Measurements from ENCODE around the gene VTN.

The VTN gene

DNA sequence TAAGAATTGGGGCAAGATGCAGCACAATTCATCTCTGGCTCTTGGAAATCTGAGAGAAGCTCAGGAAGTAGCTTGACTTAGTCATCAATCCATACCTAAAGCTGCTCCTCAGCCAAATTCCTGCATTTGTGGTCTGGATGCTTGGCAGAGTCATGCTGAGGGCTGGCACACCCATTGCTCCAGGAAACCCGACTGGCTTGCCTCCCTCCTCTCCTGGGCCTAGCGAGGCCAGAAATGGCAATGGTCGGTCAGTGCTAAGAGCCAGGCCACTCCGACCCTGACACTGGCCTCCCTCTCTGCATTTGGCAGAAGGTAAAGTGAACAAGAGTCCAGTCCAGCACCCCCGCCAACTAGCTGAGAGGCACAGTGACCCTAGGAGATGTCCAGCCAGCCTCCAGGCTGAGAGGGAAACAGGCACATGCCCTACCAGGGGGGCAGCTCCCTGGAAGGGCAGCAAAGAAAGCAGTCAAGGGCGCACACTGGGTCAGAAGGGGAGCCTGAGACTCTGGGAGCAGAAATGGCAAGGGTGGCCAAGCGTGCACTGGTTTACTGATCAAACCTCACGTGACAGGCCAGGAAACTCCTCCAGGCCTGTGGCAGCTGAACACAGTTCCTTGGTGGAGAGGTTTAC lies 22.7 kb downstream of the VTN start:
- Histone ChIP-seq H3K27ac (peak overlapping the region in 11 of 21 experiments; percentile 0 to 63 (median 46)), H3K4me3 (no peak overlapping the region)

DNA sequence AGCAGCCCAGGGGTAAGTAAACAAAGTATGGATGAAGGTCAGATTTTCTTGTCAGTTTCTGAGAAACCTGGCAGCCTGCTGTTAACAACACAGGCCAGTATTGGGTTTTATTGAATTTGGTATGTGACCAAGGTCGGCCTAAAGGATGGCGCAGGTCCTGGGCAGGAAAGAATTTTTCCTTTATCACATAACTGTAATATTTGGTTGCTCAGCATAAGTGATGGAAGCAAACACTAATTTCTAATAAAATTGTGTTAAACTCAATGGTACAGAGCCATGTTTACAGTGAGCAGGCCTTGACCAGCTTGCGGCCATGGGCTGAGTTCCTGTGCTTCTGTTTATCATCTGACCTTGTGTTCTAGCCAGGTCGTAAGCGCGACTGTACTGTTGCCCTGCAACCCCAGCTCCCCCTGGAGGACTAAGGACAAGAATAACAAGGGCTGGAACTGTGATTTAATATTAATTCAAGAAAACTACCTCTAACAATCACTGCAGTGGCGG lies 23.3 kb downstream of the VTN start:
- Histone ChIP-seq H3K4me3 (no peak overlapping the region), H3K27ac (peak overlapping the region in 5 of 21 experiments; percentile 8 to 61 (median 36))

DNA sequence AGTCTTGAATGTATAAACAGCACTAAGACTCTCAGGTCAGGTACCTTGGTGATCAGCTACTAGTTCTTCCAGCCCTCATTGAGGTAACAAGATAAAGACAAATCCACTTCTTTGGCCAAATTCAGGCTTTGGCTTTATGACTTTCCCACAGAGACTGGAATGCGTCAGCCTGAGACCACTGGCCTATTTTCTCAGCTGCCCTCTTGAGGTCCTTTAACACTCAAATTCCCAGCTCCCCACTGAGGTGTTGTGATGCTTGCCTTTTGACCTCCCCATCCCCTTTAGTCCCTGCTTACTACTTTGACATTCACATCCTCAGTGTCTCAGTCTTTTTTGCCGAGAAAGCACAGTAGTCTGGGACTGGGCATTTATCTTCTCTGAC lies 23.9 kb downstream of the VTN start:
- Histone ChIP-seq H3K27ac (peak overlapping the region in 5 of 21 experiments; percentile 5 to 61 (median 35)), H3K4me3 (no peak overlapping the region)

DNA sequence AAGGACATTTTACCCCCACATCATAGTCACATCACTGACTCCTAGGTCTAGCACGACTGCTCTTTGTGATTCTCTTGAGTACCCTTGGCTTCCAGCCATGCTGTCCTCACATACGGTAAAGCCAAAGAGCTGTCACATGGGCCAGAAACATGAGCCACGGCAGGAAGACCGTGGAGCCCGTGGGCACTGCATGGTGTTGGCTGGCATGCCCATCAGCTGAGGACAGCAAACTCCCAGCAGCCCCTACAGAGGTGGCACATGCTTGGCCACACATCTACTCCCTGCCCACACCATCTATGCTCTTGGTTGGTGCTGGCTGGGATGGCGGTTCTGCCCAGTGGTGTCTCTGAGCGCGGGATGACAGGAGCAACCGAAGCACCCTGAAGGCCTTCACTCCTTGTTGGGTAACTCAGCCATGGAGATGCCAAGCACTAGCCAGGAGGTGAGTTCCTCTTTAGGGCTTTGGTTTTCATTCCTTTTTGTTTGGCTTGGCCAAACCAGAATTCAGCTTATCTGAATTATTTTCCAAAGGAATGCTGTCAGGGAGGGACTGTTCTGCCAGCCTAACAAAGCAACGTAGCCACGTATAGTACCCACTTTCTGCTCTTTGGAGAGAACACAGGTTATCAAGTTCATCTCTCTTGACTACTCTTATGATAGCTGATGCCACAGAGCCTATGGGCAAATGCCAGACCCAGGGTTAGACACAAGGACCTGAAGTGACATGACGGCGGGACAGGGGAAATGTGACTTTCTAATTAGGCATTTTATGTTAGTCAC lies 24.5 kb downstream of the VTN start:
- Histone ChIP-seq H3K27ac (peak overlapping the region in 7 of 21 experiments; percentile 5 to 61 (median 32)), H3K4me3 (no peak overlapping the region)

DNA sequence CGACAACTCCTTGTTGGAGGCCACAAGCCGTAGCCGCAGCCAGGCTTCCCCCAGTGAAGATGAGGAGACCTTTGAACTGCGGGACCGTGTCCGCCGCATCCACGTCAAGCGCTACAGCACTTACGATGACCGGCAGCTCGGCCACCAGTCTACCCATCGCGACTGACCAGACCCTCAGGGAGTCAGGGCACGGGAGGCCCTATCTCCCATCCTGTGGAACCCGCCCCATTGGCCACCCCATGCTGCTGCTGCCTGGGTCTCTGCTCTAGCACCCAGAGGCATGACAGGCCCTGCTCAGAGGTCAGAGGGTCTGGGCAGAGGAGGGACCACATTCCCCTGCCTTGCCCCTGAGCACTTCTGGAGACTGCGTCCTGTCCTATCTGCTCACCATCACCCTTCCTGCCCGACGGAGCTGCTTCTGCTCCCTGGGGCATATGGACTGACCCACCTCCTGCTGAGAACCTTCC lies 25.6 kb downstream of the VTN start:
- Histone ChIP-seq H3K27ac (no peak overlapping the region), H3K4me3 (no peak overlapping the region)

DNA sequence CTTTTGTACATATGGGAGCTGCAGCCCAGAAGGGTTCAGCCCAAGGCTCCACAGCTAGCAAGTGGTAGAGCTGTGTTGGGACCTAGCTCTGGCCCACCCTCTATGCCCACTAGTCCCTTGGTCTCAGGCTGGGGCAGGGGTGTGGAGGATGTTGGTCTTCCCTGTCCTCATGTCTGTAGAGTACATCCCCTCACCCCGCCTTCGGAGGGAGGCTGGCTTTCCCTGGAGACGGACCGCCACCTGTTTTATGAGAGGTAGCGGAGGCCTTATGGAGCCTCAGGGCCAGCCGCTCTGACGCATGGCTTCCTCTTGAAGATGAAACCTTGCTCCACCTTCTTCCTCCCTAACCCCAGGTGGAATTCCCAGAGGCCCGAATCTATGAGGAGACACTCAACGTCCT lies 26.1 kb downstream of the VTN start:
- H3K27ac ChIP-seq = no peak overlapping the region
- H3K4me3 ChIP-seq = no peak overlapping the region

DNA sequence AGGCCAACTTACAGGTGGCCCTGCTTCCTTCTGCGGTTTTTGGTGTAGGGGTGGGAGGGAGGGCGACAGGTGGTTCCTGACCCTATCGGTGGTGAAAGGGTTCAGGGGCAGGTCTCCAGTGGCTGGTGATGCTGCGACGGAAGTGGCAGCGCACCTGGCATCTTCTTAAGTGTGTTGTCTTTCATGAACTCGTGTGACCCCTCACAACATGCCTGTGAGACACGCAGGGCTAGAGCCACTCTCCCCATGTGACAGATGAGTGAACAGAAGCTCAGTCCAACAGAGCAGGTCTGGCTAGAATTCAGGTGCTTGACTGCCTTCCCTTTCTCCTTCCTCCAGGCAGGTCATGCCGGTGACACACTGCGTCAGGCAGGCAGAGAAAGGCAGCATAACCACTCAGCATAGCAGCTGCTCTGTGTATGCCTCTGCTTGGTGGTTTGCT lies 26.6 kb downstream of the VTN start:
- H3K27ac ChIP-seq = peak overlapping the region in 1 of 21 experiments; percentile 25
- H3K4me3 ChIP-seq = no peak overlapping the region

DNA sequence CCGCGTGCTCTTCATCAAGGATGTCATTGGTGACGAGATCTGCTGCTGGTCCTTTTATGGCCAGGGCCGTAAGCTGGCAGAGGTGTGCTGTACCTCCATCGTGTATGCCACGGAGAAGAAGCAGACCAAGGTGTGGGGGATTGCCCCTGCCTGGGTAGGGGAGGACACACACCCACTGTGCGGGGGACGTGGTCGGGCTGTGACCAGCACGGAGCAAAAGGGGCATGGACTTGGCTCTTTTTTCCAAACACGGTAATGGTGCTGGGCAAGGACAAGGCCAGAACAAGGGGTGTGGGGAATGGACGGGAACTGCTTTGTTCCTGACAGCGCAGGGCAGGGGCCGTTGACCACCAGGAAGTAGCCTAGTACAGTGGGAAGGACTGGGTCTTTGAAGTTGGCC lies 27.8 kb downstream of the VTN start:
- H3K27ac ChIP-seq = peak overlapping the region in 1 of 21 experiments; percentile 32

DNA sequence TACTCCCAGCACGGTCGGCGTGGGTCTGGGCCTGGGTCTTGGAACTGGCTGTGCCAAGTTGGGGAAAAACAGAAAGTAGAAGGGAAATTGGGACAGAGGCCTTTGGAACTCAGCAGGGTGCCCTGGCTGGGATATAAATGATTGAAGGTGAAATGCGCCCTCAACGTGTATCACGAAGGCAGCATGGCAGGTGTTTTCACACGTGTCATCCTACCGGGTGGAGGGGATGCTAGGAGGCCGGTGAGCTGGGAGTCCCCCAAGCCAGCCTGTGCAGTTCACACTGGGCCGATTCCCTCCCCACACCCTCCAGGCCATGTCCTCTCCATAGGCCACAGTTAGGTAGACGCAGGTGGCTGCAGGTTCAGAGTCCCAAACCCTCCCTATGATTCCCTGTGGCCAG lies 28.6 kb downstream of the VTN start:
- Histone ChIP-seq H3K27ac (peak overlapping the region in 1 of 21 experiments; percentile 17), H3K4me3 (no peak overlapping the region)

More for the DNA sequence above, 27.8 kb downstream of the VTN start:
- no peak overlapping the region for H3K4me3 ChIP-seq

DNA sequence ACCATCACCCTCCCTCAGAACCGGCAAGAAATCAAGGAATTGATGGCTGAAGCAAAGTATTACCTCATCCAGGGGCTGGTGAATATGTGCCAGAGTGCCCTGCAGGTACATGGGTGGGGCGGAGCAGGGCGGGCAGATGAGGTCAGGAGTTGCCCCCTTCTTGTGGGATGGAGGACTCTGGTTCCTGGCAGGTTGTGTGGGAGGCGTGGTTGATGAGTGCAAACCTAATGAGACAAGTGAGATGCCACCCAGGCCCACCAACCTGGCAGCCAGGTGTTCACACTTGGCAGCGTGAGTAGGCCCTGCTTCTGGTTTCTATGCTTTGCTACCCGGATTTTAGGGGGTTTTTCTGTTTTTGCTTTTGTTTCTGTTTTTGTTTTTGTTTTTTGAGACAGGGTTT lies 29.7 kb downstream of the VTN start:
- H3K27ac ChIP-seq = peak overlapping the region in 3 of 21 experiments; percentile 60 to 98 (median 97)
- no peak overlapping the region for H3K4me3 ChIP-seq

DNA sequence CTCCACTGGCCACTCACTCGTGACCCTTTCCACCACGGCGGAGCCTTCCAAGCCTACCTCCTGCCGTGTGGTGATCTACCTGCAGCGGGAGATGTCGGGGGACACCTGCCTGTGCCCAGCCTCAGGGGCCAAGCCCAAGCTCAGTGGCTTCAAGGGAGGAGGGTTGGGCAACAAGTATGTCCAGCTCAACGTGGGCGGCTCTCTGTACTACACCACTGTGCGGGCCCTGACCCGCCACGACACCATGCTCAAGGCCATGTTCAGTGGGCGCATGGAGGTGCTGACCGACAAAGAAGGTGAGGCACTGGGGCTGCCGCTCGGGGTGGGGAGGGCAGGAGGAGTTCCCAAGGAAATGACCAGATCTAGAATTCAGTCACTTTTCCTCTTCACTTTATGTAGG lies 30.7 kb downstream of the VTN start:
- peak overlapping the region in 8 of 21 experiments; percentile 12 to 98 (median 36) for H3K27ac ChIP-seq
- H3K4me3 ChIP-seq = no peak overlapping the region

DNA sequence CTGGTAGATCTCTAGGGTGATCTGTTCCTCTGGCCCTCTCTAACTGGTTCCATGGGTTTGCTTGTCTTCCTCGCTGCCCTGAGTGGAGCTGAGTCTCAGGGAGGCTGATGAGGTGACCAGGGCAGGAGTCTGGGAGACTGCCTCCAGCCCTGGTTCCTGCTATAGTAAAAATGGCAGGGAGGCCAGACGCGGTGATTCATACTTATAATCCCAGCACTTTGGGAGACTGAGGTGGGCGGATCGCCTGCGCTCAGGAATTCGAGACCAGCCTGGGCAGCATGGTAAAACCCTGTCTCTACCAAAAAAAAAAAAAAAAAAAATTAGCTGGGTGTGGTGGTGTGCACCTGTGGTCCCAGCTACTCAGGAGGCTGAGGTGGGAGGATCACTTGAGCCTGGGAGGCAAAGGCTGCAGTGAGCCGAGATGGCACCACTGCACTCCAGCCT lies 31.3 kb downstream of the VTN start:
- Histone ChIP-seq H3K4me3 (peak overlapping the region in 1 of 7 experiments; percentile 6), H3K27ac (peak overlapping the region in 15 of 21 experiments; percentile 2 to 99 (median 53))

DNA sequence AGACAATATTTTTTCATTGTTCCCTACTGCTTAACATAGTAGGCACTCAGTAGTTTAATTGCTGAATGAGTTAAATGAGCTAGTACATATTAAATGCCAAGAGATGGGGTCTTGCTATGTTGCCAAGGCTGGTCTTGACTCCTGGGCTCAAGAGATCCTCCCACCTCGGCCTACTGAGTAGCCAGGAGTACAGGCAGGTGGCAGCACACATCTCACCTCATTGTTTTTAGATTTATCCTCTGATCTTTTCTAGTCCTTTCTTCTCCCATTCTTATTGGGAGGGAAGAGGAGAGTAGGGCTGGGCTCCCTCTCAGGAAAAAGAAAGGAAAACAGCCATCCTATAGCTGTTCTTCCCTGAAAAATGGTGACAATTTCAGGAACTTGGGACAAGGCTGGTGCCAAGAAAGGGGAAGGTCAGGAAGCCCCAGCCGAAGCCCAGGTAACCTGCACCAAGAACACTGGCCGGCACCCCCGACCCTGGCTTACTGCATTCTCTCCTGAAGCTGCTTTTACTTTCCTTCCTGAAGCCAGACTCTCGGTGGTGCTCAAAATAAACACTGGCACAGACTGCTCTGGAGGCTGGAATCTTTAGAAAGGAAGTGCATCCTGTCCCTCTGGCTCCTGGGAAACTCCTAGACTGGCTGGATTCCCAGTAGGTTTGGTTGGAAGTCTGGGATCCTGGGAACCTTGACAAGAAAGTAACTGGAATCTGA lies 31.9 kb downstream of the VTN start:
- Histone ChIP-seq H3K27ac (peak overlapping the region in 17 of 21 experiments; percentile 2 to 99 (median 58)), H3K4me3 (peak overlapping the region in 1 of 7 experiments; percentile 6)

DNA sequence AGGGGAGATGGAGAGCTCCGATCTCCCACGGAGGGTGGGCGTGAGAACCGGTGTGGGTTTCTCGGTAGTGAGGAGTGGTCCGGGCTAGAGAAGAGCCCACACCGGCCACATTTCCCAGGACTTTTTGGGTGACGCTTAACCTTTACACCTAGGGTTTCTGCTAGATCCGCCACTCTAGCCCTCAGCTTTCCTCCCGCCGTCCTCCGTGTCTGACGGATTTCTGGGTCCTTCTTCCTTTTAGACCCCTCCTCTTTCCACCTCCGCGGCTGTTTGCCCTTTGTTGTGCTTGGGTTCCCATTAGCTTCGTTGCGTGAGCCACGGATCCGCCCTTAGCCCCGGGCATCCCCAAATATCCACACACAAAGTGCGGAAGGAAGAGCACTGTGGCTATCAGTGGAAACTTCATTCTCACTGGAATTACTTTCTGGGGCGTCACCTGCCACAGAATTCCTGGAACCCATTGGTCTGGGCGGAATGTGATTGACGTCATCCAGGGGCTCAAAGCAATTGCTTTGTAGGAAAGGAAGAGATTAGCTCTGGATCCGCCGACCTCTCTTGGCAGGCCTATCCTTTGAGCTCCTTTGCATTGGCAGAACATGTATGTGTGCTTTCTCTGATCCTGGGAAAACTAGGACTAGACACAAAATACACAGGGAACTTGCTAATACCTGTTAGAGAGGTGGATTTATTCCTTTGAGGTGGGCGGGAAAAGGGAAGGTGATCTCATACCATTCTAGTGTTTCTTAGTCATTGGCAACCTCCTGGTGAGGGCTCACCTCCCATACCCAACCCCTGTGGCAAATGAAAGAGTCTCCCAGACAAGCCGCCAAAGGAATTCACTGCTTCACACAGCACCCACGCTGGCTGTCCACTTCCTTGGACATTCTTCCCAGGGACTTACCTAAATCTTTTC lies 33.9 kb downstream of the VTN start:
- Histone ChIP-seq H3K27ac (peak overlapping the region; percentile 83 to 99 (median 98)), H3K4me3 (peak overlapping the region; percentile 79 to 99 (median 93))

DNA sequence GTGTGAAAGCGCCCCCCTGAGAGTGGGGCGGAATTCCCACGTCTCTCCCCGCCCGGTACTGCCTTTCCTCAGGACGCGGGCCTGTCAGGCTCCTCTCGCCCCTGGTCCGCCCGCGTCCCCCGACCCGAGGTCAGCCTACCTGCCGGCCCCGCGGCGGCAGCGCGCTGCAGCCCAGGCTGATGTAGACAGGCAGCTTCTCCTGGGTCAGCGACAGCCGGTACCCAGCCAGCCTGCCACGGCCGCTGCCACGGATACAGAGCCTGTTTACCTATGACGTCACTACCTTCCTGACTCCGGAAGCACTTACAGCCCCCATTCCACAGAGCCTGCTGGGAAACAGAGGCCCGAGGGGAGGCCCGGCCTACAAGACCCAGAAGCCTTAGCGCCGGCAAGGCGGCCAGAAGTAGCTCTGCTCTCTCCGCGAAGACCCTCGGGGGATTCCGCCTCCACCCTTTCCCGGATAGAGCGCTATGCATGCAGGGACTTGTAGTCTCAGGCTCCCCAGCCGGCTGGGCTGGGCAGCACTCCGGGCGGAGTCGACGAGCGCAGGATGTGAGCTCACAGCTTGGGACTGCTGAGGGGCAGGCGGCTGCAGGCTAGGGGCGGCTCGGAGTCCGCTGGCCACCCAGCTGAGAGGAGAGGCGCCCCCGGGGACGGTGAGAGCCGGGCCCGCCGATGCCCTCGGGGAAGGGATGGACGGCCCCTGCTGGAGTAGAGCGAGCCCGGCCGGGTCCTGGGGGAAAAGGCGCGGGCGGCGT lies 34.7 kb downstream of the VTN start, which contains the start of the genes IFT20 and TNFAIP1:
Gene IFT20, minus strand, starts transcription at position 272 of the 758 bp plus-strand sequence. CDS start 3,487 bp downstream, outside the sequence.
Gene TNFAIP1, plus strand, starts transcription at position 561 of the 758 bp plus-strand sequence. CDS start 3,761 bp downstream, outside the sequence.
- Histone ChIP-seq H3K4me3 (peak within 1 kb of the TSS; percentile 79 to 99 (median 93)), H3K27ac (peak within 1 kb of the TSS; percentile 83 to 99 (median 98))

DNA sequence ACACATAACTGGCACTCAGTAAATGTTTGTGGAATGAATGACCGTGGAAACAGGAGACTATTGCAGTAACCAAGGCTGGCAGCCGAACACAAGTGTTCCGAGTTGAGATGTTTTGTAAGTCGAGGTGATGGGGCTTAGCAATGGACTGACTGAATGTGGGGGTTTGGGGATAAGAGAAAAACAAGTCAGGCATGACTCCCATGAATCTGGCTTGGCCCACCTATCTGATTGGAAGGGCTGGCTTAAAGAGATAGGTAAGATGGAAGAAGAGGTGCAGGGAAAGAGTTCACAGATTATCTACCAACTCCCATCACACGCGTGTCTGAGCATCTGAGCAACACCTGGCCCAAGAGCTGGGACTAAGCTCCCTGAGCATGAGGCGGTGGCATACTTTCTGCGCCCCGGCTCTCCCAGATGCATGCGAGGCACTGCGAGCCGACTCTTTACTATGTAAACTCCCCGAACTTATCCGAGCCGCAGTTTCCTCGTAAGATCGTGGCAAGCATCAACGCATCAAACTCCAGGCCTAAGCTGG lies 35.4 kb downstream of the VTN start:
- Histone ChIP-seq H3K27ac (peak overlapping the region; percentile 17 to 99 (median 95)), H3K4me3 (peak overlapping the region; percentile 79 to 99 (median 93))

DNA sequence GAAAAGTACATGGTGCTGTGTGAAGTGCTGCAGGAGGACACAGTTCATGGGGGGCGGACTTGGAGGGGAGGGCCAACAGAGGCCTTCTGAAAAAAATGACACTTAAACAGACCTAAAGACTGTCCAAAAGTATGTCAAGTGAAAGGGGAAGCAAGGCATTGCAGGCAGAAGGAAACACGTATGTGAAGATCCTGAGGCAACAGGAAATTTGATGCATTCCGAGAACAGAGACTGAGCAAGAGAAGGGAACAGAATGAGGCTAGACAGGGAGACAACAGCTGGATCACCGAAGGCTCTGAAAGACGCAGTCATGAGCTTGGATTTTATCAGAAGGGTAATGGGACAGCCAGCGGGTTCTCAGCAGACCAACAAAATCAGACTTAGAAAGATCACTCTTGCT lies 35.9 kb downstream of the VTN start:
- peak overlapping the region; percentile 79 to 99 (median 93) for H3K4me3 ChIP-seq
- peak overlapping the region in 10 of 21 experiments; percentile 91 to 99 (median 96) for H3K27ac ChIP-seq
